HG03175 (cell line): ENCODE data around the gene P2RY8.
"Not testable (repeated sequence)": the region's sequence is repeated elsewhere in the genome, so short reads cannot be mapped to it uniquely, and the experiment has no call there.

Source experiments
- ATAC-seq: cut with Tn5 transposase; IDR thresholded peaks from one replicate; pipeline ENCODE4 v1.9.1; 2021; ENCODE audit warnings: mild to moderate bottlenecking, moderate library complexity; ENCODE audit not compliant: unreplicated experiment

The P2RY8 gene

DNA sequence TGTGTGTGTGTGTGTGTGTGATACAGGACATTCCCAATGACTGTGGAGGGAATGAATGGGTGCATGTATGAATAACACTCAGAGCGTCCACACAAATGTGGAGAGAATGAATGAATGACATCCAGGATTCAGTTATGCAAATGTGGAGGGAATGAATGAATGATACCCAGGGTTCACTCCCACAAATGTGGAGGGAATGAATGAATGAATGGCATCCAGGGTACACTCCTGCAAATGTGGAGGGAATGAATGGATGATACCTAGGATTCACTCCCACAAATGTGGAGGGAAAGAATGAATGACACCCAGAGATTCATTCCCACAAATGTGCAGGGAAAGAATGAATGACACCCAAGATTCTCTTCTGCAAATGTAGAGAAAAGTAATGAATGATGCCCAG is 48.2 kb downstream of the P2RY8 start:
- ATAC-seq: no peak

DNA sequence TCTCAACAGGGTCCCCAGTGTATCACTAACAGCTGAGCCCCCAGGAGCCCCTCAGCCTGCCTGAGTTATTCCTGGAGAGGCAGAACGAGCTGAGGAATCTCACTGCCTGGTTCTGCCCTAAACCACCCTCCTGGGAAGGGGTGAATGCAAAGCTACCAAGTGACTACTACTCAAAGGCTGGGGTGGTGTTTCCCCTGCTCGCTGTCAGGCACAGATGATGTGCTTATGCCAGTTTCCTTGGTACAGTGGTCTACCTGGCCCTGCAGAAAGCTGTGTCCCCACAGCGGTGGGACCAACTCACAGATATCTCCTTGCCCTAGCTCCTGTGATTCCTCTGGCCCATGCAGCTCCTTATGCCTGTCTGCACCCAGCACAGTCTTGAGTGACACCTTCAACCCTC is 48.8 kb downstream of the P2RY8 start:
- ATAC-seq: no peak

DNA sequence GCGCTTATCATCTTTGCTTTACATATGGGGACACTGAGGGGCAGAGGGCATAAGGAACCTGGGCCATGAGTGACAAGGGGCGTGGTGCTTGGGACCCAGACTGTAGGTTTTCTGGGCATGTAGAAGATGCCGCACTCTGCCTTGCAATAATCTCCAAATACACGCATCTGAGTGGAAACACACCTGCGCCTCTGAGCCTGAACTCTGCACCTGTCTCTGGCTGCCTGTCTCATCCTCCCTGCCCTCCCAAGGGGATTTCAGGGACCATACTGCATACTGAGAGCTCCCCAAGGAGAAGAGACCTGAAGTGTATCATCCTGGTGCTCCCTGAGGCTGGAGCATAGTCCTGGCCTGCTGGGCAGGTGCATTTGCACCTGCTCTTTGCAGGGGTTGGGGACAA is 49.6 kb downstream of the P2RY8 start:
- ATAC-seq: no peak

DNA sequence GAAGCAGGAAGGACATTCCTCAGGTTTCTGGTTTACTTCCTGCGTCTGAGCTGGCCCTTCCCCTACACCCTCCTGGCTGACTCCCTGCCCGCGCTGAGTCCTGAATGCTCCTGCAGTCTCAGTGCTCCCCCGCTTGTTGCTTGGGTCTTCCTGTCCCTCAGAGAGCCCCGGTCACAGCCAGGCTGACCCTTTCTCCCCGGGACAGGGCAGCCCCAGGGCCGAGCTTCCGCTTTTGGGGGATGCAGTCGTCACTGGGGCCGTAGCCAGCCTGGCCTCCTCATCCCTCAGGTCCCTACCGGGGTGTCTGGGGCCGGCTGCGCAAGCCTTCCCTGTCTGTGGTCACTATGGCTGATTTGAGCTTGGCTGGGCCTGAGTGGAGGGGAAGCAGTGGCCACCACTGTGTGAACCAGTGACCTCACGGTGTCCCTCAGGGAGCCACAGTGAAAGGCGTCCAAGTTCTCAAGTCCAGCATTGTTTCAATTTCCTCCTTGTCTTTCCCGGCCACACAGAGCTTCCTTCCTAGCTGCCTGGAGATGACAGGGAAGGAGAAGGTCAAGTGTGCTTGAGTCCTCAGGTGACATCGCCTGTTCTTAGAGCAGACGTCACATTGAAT is 50.1 kb downstream of the P2RY8 start:
- ATAC-seq: no peak

DNA sequence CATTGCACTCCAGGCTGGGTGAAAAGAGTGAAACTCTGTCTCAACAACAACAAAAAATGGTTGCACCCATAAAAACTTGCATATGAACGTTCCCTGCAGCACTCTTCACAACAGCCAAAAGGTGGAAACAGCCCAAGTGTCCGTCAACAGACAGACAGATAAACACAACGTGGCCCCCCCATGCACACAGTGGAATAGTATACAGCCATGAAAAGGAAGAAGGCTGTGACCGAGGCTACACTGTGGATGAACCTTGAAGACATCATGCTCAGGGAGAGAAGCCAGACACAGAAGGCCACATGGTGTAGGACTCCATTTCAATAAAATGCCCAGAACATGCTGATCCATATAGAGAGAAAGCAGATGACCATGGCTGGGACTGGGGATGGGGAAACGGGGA is 50.8 kb downstream of the P2RY8 start:
- ATAC-seq: no peak

DNA sequence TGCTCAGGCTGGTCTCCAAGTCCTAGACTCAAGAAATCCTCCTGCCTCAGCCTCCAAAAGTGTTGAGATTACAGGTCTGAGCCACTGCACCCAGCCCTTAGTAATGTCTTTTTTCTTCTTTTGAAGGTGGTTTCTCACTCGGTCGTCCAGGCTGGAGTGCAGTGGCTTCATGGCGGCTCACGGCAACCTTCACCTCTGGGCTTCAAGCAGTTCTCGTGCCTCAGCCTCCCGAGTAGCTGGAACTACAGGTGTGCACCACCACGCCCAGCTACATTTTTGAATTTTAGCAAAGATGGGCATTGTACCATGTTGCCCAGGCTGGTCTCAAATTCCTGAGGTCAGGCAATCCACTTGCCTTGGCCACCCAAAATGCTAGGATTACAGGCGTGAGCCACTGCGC is 52.0 kb downstream of the P2RY8 start:
- ATAC-seq: no peak

DNA sequence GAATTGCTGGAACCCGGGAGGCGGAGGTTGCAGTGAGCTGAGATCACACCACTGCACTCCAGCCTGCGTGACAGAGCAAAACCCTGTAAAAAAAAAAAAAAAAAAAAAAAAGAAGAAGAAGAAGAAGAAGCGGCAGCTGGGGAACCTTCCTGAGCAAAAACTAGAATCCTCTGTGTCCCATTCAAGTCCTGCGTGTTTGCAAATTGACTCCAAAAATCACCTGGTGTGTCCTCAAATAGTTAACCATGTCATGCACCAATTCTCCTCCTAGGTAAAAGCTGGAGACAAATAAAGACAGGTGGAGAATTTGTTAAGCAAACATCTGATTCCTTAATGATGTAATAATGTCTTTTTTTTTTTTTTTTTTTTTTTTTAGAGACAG is 52.4 kb downstream of the P2RY8 start:
- no peak for ATAC-seq

DNA sequence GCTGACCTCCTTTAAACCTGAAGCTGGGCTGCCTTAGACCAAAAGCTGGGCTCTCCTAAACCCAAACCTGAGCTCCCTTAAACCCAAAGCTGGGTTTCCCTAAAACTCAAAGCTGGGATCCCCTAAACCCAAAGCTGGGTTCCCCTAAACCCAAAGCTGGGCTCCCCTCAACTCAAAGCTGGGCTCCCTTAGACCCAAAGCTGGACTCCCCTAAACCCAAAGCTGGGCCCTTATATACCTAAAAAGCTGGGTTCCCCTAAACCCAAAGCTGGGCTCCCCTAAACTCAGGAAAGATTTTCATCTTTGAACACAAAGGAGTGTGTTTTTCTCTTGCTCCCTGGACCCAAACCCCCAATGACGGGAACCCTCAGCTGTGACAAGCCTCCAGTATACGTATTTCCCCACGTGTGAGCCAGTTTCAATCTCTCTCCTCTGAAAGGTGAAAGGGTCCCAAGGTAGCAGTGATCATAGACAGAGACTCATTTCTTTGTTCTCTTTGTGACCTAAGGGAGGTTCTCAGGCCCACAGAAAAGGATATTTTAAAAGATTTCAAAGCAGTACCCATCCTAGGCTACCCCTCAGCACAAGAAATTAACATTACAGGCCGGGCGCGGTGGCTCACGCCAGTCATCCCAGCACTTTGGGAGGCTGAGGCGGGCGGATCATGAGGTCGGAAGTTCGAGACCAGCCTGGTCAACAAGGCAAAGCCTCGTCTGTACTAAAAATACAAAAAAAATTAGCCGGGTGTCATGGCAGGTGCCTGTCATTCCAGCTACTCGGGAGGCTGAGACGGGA is 52.9 kb downstream of the P2RY8 start:
- peak; percentile 47 for ATAC-seq

DNA sequence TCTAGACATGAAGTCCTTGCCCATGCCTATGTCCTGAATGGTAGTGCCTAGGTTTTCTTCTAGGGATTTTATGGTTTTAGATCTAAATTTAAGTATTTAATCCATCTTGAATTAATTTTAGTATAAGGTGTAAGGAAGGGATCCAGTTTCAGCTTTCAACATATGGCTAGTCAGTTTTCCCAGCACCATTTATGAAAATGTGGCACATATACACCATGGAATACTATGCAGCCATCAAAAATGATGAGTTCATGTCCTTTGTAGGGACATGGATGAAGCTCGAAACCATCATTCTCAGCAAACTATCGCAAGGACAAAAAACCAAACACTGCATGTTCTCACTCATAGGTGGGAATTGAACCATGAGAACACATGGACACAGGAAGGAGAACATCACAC is 54.5 kb downstream of the P2RY8 start:
- not testable (repeated sequence) for ATAC-seq

DNA sequence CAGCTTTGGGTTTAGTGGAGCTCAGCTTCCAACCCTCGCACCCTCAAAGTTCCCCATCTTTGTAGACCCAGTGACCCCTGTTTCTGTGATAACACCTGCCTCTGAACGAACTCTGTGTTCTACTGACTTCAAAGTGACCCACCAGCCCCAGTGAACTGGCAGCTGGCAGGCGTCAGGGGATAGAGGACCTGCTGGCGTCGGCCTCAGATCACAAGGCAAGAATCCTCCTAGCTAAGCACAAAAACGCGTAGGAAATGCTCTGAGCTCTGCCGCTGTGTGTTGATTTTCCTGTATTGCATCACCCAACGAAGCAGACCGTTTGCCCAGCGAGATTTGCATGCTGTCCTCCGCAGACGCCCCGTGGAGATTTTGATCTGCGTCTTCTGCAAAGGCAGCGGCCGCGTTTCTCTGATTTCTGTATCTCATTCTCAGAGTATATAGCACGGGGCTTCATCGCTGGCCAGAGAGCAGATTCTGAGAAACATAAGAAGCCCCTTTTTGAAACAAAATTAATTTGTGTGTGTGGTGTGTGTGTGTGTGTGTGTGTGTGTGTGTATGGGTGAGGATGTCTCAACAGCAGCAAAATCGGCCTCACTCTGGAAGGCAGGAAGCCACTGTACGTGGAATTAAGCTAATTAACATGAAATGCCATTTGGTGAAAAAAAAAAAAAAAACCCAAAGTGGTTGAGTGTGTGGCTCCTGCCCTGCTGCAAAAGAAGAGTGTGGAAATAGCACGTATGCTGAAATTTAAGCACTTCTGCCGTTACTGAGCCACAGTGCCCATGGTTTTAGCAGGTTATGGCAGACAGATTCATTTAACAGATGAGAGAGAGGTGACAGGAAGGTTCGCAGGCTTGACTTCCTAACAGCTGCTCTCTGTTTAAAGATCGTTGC is 55.1 kb downstream of the P2RY8 start:
- peak; percentile 62 for ATAC-seq

DNA sequence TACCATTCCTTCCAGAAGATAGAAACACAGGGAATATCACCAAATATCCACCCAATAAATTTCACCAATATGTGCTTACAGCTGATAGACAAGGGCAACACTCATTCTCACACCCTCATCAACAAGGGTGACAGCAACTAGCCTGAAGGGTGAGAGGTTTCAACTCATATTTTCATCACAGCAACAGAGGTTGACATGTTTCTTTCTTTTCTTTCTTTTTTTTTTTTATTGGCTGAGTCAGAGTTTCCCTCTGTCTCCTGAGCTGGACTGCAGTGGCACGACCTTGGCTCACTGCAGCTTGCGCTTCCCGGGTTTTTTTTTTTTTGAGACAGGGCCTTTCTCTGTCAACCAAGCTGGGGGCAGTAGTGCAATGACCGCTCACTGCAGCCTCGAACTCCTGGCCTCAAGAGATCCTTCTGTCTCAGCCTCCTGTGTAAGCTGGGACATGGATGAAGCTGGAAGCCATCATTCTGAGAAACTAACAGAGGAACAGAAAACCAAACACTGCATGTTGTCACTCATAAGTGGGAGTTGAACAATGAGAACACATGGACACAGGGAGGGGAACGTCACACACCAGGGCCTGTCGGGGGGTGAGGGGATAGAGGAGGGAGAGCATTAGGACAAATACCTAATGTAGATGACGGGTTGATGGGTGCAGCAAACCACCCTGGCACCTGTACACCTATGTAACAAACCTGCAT is 56.8 kb downstream of the P2RY8 start:
- ATAC-seq: no peak

DNA sequence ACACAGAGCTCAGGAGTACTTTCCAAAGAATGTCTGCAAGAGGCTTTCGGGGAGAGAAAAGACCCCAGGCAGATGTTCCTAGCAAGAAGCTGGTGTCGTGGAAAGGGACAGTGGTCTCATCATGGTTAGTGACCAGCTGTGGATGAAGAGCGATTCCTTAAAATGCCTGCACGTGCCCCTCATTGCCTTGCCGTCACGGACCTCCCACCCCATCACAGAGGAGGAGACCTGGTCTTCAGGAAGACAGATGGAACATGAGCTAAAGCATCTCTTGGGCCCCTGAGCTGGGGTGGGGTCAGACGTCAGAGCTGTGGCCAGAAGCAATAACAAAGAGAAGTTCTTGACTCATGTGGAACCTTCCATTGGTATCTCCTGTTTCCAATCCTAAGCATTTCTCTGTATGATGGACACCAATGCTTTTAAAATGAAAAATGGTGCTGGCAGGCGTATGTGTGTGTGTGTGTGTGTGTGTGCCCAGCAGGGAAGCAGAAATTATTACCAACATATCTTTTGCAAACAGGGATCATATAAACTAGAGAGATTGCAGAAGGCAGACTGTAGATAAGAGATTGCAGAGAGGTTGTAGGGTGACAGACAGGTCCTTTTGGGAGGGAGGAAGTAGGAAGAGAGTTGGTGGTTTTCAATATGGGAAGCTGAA is 59.1 kb downstream of the P2RY8 start:
- ATAC-seq: no peak

DNA sequence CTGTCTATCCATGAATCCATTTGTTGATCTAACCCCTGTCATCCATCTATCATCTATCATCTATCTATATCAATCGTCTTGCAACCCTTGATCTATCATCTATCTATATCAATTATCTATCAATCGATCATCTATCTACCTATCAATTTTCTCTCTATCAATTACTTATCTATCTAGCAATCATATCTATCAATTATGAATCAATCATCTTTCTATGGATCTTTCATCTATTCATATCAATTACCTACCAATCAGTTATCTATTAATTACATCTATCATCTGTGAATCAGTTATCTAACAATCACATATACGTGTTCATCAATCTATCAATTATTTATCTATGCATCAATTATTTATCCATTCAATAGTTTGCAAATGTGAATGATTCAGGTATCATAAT is 59.8 kb downstream of the P2RY8 start:
- no peak for ATAC-seq

DNA sequence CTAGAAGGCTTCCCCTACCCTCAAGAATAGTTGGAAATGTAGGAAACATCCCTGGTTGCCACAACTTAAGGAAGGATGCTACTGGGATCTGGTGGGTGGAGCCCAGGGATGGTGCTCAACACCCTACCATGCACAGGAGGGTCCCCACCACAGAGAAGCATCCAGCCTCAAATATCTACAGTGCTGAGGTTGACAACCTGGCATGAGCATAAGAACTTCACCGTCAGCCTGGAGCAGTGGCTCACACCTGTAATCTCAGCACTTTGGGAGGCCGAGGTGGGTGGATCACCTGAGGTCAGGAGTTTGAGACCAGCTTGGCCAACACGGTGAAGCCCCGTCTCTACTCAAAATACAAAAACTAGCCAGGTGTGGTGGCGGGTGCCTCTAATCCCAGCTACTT is 60.3 kb downstream of the P2RY8 start:
- no peak for ATAC-seq

DNA sequence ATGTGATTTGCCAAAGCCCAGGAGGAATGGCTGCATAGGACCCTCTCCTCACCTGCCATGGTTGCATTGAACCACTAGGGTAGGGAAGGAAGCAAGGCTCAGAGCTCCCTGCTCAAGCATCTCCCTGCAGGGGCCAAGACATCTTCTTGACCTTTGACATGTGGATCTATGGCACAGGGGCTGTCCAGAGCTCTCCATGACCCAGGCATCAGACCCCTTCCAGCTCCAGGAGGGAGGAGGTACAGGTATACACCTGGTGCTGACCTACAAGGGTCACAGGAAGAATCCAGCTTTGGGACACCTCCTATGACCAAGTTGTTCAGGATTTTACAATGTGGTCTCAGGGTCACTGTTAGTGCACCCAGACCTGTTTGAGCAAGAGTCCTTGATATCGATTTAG is 61.1 kb downstream of the P2RY8 start:
- ATAC-seq: no peak

DNA sequence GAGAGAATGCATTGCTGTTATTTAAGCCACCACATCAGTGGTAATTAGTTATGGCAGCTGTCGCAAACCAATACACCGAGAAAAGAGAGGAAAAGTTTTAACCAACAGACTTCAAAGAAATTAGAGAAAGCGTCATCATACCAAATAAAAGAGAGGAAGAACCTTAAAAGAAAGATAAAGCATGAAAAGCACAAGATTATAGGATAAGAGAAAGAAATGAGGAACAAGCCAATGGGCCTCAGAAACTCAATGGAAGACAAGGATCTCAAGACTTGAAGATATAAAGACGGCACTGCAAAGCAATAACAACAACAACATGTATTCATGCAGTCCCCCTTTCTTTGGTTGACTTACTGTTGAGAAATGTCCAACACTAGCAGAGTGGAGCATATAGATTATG is 61.5 kb downstream of the P2RY8 start:
- ATAC-seq: no peak

DNA sequence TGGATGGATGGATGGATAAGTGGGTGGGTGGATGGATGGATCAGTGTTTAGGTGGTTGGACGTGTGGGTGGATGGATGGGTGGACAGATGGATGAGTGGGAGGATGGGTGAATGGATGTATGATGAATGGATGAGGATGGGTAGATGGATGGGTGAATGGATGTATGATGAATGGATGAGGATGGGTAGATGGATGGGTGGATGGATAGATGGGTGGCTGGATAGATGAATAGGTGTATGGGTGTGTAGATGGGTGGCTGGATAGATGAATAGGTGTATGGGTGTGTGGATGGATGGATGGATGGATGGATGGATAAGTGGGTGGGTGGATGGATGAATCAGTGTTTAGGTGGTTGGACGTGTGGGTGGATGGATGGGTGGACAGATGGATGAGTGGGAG is 62.4 kb downstream of the P2RY8 start:
- not testable (repeated sequence) for ATAC-seq

DNA sequence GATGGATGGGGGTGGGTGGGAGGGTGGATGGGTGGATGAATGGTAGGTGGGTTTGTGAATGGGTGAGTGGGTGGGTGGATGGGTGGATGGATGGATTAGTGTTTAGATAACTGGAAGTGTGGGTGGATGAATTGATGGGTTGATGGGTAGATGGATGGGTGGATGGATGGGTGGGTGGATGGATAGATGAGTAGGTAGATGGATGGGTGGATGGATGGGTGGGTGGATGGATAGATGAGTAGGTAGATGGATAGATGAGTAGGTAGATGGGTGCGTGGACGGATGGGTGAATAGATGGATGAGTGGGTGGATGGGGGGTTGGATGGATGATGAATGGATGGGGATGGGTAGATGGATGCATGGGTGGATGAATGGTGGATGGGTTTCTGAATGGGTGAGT is 64.0 kb downstream of the P2RY8 start:
- ATAC-seq: no peak

DNA sequence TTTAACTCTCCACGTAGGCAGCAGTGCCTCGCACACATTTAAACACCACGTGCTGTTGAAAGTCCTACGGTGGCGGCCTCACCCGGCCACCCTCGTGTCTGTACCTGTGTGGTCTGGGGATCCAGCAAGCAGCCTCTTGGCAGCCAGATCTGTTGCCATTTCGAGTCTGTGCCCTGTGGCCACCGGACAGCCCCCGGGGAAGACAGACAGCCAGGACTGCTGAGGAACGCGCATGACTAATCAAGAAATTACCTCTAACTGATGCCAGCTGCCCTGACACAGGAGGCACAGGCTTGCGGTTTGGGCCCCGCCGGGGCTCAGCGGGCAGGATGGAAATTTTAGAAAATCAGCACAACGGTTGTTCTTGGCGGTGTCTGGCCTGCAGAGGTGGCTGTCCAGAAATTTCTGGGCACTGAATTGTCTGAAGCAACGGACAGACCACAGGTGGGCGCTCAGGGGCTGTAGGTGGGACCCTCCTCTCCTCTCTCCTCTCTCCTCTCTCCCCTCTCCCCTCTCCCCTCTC is 68.7 kb downstream of the P2RY8 start:
- ATAC-seq: peak; percentile 54

DNA sequence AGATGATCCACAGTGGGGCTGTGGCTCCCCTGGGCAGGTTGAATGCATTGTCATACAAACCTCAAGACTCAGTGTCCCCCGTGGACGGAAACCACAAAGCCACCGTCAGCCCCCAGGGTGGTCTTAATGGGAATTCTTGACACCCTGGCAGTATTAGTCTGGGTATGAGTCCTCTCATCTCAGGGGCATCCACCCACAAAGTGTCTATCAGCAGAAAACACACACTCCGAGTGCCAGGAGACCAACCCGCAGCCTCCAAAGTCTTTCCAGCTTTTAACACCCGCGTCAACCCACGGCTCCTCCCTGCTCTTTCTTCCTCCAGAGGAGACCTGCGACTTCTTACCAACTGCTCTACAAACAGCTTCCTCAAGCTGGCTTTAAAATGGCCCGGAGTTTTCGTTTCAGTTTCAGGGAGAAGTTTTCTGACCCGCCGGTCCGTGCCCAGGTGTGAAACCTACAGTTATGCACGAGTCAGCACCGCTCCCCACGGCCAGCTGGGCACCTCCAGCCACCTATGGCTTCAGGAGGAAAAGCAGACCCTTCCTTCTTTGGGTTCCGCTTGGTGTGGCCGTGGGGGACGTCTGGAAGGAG is 69.9 kb downstream of the P2RY8 start:
- peak; percentile 70 for ATAC-seq
